NCI-H1092 treated with DMSO at 0.1 percent for 48 hours (cell line): ENCODE measurements around the gene RFNG.
"Not testable (repeated sequence)": the region's sequence is repeated elsewhere in the genome, so short reads cannot be mapped to it uniquely, and the experiment has no call there.

Source experiments
- DNase-seq: peaks from one replicate; lab custom pipeline; 2025; lab: John Stamatoyannopoulos, UW

Gene RFNG

GRCh38 chr17:82042649-82043048, 9.0 kb downstream of the RFNG start:
- no peak for DNase-seq

- DNase-seq = no peak
Observed at GRCh38 chr17:82041144-82041814, 10.3 kb downstream of the RFNG start.

DNA sequence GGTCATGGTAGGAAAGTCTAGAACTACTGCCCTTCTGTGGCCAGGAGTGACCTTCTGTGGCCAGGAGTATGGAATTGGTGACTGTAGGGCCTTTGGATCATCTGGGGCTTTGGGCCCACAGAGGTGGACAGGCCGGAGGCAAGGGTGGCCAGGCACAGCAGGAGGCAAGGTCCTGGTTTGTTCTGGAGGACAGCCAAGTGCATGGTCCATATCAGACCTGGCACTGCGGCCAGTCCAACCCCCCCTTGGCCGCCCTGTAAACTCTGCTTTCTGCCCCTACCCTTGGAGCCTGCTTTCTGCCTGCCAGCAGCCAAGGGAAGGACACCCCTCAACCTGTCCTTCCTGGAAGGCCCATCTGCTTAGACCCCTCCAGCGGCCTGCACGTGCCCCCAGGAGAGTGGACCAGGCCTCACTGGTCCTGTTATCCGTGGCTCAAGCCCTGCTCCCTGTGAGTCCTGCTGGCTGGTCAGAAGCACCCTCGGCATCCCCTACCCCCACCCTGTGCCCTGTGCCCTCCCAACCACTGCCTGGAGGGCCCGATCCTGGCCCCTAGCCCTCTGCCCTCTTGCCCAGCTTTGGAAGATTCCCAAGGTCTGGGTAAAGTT, 11.8 kb downstream of the RFNG start:
- no peak for DNase-seq

- DNase-seq = not testable (repeated sequence)
Observed at GRCh38 chr17:82038796-82039409, 12.7 kb downstream of the RFNG start.

DNA sequence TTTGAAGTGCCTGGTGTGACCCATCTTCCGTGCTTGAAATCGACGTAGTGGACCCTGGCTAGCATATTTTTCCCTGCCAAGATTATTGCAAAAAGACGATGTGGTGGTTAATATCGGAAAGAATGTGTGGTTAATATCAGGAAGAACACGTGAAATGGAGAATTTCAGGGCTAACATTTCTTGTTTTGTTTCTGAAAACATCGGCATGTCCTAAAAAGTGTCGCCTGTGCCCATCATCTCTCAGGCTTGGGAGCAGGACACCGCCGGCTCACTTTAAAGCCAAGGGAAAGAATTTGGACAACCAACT, 13.8 kb downstream of the RFNG start:
- no peak for DNase-seq

DNA sequence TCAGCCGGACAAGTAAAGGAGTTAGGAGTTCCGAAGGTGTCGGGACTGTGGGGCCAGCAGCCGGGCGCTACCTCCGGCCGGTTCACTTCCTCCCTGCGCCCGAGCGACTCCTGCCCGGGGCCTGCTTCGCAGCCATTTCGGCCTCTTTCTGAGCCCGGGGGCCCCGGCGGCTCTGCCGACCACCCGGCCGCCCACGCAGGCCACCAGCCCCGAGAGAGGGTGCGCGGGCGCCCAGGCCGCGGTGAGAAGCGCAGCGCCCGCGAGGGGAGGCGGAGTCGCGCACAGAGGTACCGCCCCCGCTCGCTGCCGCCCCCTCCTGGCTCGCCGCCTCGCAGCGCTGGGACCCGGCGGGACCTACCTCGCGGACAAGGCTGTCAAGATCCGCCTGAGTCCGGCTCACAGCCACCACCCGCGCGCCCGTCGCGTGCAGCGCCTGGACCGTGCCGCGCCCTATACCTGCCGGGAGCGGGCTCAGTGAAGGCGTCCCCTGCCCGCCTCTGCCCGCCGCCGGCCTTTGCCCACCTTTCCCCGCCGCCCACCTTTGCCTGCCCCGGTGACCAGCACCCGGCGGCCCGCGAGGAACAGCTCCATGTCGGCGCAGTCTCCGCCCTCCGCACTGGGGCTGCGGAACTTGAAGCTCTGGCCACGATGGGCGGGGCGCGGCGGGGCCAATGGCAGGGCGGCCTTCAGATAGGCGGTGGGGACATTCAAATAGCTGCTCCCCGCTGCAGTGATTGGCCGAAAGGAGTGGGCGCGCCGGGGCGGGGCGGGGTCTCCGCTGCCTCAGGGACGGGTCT, 14.3 kb downstream of the RFNG start, which contains the start of gene DCXR:
Gene DCXR, minus strand, starts transcription at position 606 of the 797 bp plus-strand sequence. Its CDS starts 15 bp downstream, at position 591.
- DNase-seq = peak; percentile 95

GRCh38 chr17:82036634-82037091, 14.9 kb downstream of the RFNG start:
- DNase-seq = no peak

- no peak for DNase-seq
Observed at GRCh38 chr17:82035956-82036633, 15.5 kb downstream of the RFNG start.

- DNase-seq = no peak
Observed at GRCh38 chr17:82035488-82035887, 16.1 kb downstream of the RFNG start.

DNA sequence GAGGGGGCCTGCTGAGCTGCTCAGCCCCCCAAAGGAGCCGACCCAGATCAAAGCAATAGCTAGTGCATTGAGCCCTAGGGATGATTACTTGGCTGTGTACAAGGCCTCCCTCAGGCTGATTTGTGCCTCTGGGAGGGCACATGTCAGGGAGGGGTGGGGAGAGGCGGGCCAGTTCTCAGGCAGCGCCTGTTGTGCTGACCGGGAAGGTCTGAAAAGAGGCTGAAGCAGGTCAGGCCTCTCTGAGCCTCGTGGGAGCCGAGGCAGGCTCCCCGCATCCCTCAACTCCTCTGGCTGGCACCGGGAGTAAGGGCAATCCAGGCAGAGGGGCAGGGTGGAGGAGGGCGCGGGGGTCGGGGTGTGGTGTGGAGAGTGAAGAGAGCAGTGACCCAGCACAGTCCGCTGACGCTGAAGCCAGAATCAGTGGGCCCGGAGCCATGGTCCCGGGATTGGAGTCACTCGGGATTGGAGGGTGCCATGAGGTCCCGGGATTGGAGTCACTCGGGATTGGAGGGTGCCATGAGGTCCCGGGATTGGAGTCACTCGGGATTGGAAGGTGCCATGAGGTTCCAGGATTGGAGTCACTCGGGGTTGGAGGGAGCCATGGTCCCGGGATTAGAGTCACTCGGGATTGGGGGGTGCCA, 17.1 kb downstream of the RFNG start:
- DNase-seq = no peak

DNA sequence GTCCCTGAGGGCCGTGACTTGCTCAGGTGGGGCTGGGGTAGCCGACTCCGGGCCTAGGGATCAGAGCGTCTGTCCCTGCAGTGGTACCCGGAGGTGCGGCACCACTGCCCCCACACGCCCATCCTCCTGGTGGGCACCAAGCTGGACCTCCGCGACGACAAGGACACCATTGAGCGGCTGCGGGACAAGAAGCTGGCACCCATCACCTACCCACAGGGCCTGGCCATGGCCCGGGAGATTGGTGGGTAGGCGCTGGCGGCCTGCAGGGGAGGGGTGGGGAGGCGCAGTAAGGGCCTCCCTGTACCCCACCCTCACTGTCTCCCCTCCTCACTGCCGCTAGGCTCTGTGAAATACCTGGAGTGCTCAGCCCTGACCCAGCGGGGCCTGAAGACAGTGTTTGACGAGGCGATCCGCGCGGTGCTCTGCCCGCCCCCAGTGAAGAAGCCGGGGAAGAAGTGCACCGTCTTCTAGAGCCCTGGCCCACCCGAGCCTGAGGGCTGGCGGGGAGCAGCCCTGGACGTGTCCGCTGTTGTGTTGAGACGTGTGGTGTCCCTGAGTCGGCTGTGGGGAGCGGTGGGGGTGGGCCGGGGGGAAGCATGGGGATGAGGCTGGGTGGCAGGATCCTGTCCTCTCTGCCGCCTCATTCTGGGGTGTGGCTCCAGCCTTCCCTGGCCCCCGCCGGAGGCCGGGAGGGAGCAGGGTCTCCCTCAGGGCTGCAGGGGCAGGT, 18.1 kb downstream of the RFNG start:
- DNase-seq = no peak

GRCh38 chr17:82031885-82032627, 19.6 kb downstream of the RFNG start:
- DNase-seq = no peak

DNA sequence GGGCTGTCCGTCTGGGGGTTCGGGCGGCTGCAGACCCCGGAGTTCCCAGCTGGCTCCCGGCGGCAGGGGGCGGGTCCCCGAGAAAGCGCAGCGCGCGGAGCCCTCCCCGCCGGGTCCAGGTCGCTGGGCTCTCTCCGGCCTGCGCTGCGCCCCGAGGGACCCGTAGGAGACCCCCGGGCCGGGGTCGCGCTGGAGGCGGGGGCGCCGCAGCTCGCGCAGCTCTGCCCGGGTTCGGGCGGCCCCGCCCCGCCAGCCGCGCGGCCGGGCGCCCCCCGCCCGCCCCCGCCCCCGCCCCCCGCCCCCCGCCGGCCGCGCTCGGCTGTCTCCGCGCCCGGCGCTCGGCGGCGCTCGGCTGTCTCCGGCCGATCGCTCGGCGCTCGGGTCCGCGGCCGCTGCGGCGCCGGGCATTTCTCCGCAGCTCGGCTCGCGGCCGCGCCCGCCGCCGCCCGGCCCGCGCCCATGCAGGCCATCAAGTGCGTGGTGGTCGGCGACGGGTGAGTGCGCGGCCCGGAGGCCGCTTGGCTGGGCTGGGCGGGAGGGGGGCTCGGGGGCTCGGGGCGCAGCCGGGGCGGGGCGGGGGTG, 20.2 kb downstream of the RFNG start, which contains the start of gene RAC3:
Gene RAC3, plus strand, starts transcription at position 376 of the 582 bp plus-strand sequence. Its CDS starts 84 bp downstream, at position 460.
- DNase-seq = peak; percentile 25

GRCh38 chr17:82030470-82031302, 20.9 kb downstream of the RFNG start:
- DNase-seq = peak; percentile 60

- no peak for DNase-seq
Observed at GRCh38 chr17:82029990-82030469, 21.6 kb downstream of the RFNG start.

DNA sequence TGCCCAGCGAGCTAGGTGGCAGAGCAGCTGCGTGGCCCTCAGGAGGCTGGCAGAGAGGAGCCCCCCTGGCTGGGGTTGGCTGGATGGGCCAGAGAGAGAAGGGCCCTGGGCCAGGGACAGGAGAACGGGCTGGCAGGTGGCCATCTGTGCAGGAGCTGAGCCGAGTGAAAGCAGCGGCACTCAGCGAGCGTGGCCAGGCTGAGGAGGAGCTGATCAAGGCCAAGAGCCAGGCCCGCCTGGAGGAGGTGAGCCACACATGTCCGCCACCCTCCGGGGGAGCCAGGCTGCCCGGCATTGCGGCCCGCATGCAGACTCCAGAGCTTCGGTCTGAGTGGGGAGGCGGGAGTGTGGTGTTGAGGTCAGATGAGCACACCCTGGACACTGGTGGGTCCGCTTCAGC, 22.2 kb downstream of the RFNG start:
- peak; percentile 33 for DNase-seq

GRCh38 chr17:82028966-82029365, 22.6 kb downstream of the RFNG start:
- DNase-seq = no peak

- DNase-seq = no peak
Observed at GRCh38 chr17:82028246-82028645, 23.4 kb downstream of the RFNG start.
